Sigmoid colon (tissue), 7 donors: ENCODE data around the gene GALNT10. TPM values are rescaled to one million over a fixed set of nuclear protein-coding genes. Genes with fewer than 3 reads are reported as not detected.
A peak's percentile ranks its signal among the peaks of the same experiment; 100 is the strongest.

ENCODE experiments used
- DNase-seq: peaks from one replicate; pipeline ENCODE4 v3.0.0-alpha.2; 2019
- H3K27ac ChIP-seq, 4 donors: fragments of 200-600 bp; sonication (generic); one replicate each; pipeline ENCODE4 v1.5.1; 2016 to 2019; ENCODE audit warnings: mild to moderate bottlenecking in 1 of 4
- H3K27me3 ChIP-seq, 3 donors: fragments of 200-600 bp; sonication (generic); one replicate each; pipeline ENCODE4 v1.5.1; 2019; ENCODE audit warnings: mild to moderate bottlenecking in 1 of 3
- H3K36me3 ChIP-seq, 4 donors: fragments of 200-600 bp; sonication (generic); one replicate each; pipeline ENCODE4 v1.5.1; 2016 to 2019
- H3K4me1 ChIP-seq, 4 donors: fragments of 200-600 bp; sonication (generic); one replicate each; pipeline ENCODE4 v1.5.1; 2017 to 2019
- H3K4me3 ChIP-seq, 4 donors: fragments of 200-600 bp; sonication (generic); one replicate each; pipeline ENCODE4 v1.5.1; 2017 to 2019; ENCODE audit warnings: mild to moderate bottlenecking in 2 of 4, moderate library complexity in 1 of 4
- H3K9me3 ChIP-seq, 4 donors: fragments of 200-600 bp in 3 of 4; sonication (generic) in 3 of 4; one replicate each; pipeline versions ENCODE4 v1.5.1 to v1.6.1; 2013 to 2019
- EP300 ChIP-seq, 4 donors: sonication (generic); formaldehyde crosslinking; IDR thresholded peaks; one replicate each; pipeline ENCODE4 v1.6.1; 2017; ENCODE audit warnings: antibody characterized with exemption in 4 of 4
- POLR2A ChIP-seq, 2 donors: fragments of 450-650 bp; IDR thresholded peaks; one replicate each; pipeline ENCODE4 v1.6.1; 2016; ENCODE audit warnings: antibody characterized with exemption in 2 of 2, mild to moderate bottlenecking in 2 of 2, moderate library complexity in 2 of 2
- POLR2AphosphoS5 ChIP-seq, 4 donors: sonication (generic); formaldehyde crosslinking; IDR thresholded peaks; one replicate each; pipeline ENCODE4 v1.6.1; 2017; ENCODE audit warnings: antibody characterized with exemption in 4 of 4
- WGBS, 2 donors: extraction: QIAGEN DNeasy Blood & Tissue Kit; methylation state at CpG; one replicate each; pipeline ENCODE4 v1.1.7; 2013; 5-methylcytosine and 5-hydroxymethylcytosine counted together
- intact Hi-C: fragments of 100-400 bp; cut with DNase I; formaldehyde crosslinking; loops from one replicate; pipeline ENCODE4 v1.15.1; 2023
- polyA plus RNA-seq, 3 donors: library from polyadenylated mRNA; stranded (reverse); fragments of 200-250 nt; gene quantifications; one replicate each; pipeline ENCODE4 v1.2.3, GENCODE V29; 2013
- total RNA-seq, 4 donors: library from RNA; depleted of rRNA; stranded (reverse); fragments of >200 nt; gene quantifications; one replicate each; pipeline ENCODE4 v1.1.0, GENCODE V29; 2016
- TF ChIP-seq, protein P1 (sequence below), 4 experiments: fragments of 450-650 bp in 3 of 4; fragments of 200-600 bp in 1 of 4; IDR thresholded peaks; one replicate each; pipeline ENCODE4 v1.5.1; 2016 to 2019; ENCODE audit warnings: antibody characterized with exemption in 4 of 4, mild to moderate bottlenecking in 3 of 4, moderate library complexity in 2 of 4
- donor health status: healthy with polysubstance abuse.
- donor health status: Bipolar disorder and iron deficiency.
- donor health status: healthy.

GALNT10 gene
- total and polyA plus RNA-seq, 7 donors: 6.0 to 41.7 (median 24.3) TPM

DNA sequence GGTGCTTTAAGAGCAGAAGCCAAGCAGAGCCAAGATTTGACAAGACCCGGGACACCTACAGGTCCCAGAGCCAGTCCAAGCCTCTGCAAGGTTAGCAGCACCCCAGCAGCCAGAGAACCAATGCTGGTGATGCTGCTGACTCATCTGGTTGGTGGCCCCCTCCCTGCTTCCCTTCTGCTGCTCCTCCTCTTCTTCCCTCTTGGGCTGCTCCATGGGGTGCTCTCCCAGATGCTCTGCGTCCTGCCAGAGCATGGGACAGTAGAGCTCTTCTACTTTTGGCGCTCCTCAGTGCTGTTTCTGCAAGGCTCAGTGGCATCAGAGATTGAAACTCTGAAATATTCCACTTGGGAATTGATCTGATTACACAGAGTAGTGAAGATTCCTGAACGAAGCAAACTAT is 179.1 kb downstream of the GALNT10 start:
- TF ChIP-seq POLR2AphosphoS5 (IDR thresholded peaks at IDR 0.05) (no peak), EP300 (IDR thresholded peaks at IDR 0.05) (no peak), POLR2A (IDR thresholded peaks at IDR 0.05) (no peak)
- TF ChIP-seq, protein P1, sequence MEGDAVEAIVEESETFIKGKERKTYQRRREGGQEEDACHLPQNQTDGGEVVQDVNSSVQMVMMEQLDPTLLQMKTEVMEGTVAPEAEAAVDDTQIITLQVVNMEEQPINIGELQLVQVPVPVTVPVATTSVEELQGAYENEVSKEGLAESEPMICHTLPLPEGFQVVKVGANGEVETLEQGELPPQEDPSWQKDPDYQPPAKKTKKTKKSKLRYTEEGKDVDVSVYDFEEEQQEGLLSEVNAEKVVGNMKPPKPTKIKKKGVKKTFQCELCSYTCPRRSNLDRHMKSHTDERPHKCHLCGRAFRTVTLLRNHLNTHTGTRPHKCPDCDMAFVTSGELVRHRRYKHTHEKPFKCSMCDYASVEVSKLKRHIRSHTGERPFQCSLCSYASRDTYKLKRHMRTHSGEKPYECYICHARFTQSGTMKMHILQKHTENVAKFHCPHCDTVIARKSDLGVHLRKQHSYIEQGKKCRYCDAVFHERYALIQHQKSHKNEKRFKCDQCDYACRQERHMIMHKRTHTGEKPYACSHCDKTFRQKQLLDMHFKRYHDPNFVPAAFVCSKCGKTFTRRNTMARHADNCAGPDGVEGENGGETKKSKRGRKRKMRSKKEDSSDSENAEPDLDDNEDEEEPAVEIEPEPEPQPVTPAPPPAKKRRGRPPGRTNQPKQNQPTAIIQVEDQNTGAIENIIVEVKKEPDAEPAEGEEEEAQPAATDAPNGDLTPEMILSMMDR (IDR thresholded peaks at IDR 0.05): no peak
- Histone ChIP-seq H3K36me3 (no peaks in the 10 kb centered on the region), H3K27me3 (no peaks in the 10 kb centered on the region), H3K9me3 (no peaks in the 10 kb centered on the region), H3K4me3 (no peak overlapping the region), H3K4me1 (peaks cover 0 to 63% (median 51%) of the 10 kb centered on the region in 4 donors), H3K27ac (peak overlapping the region in 2 of 4 donors; percentile 1 to 71)
- DNase-seq: no peak
- intact Hi-C loops: no loop called here
- 95 to 96% methylated on average over 4 of the region's 4 CpGs for WGBS, 2 donors

DNA sequence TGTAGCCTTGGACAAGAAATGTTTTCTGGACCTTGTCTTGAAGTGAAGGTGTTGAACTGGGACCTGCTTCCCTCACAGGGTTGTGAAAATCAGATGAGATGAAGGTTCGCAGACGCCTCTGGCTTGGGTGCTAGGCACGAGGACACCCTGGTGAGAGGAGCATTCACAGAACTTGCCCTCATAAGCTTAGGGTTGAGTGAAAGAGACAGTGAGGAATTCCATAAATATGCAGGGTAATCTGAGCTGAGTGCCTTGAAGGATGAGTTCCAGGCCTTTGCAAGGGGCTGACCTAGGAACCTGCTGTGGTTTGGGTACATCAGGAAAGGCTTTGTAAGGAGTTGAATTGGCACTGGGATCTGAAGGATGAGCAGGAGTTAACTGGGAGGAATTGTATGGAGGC is 179.6 kb downstream of the GALNT10 start:
- H3K4me3 ChIP-seq: no peak overlapping the region
- WGBS, 2 donors: 96 to 98% methylated on average over 3 of the region's 3 CpGs
- intact Hi-C loops: no loop called here
- H3K36me3 ChIP-seq: no peaks in the 10 kb centered on the region
- H3K9me3 ChIP-seq: no peaks in the 10 kb centered on the region
- no peak for TF ChIP-seq EP300 (IDR thresholded peaks at IDR 0.05)
- TF ChIP-seq, protein P1 (IDR thresholded peaks at IDR 0.05): no peak
- no peak for TF ChIP-seq POLR2A (IDR thresholded peaks at IDR 0.05)
- H3K27ac ChIP-seq: peak overlapping the region in 3 of 4 donors; percentile 10 to 71 (median 54)
- no peaks in the 10 kb centered on the region for H3K27me3 ChIP-seq
- H3K4me1 ChIP-seq: peaks cover 0 to 59% (median 46%) of the 10 kb centered on the region in 4 donors
- DNase-seq: no peak

DNA sequence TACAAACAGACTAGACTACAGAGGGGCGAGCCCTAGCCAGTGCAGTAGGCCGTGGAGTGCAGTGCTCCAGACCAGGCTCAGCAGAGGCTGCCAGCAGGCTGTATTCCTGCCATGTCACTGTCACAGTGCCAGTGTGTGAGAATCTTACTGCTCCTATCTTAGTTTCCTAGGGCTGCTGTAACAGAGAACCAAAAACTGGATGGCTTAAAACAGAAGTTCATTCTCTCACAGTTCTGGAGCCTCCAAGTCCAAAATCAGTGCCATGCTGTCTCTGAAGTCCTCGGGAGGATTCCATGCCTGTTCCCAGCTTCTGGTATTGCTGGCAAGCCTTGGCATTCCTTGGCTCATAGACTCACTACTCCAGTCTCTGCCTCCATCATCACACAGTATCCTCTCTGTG is 180.3 kb downstream of the GALNT10 start:
- intact Hi-C loops: no loop called here

DNA sequence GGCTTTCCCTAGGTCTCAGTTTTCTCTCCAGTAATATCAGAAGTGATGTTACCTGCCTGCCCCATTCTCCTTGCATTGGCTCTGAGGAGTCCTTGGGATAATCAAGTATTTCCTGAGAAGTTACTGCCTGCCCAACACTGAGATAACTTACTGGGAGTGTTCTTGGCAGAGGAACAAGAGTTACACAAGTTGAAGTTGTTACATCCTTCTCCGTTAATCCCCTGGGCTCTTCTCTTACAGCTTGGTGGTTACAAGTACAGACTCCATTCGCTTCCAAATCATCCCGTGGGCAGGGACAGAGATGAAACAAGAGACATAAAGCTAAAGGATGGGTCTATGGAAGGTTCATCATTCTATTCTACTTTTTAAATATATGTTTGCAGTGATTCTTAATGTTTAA is 181.2 kb downstream of the GALNT10 start:
- H3K4me3 ChIP-seq: no peak overlapping the region
- peak overlapping the region in 1 of 4 donors; percentile 71 for H3K27ac ChIP-seq
- WGBS, 2 donors: 60 to 81% methylated on average over 3 of the region's 3 CpGs
- H3K27me3 ChIP-seq: no peaks in the 10 kb centered on the region
- H3K36me3 ChIP-seq: peaks cover 0 to 13% (median 0%) of the 10 kb centered on the region in 4 donors
- peak in 1 of 4 donors; percentile 8 for TF ChIP-seq POLR2AphosphoS5 (IDR thresholded peaks at IDR 0.05)
- TF ChIP-seq, protein P1 (IDR thresholded peaks at IDR 0.05): no peak
- no peak for TF ChIP-seq EP300 (IDR thresholded peaks at IDR 0.05)
- no peak for TF ChIP-seq POLR2A (IDR thresholded peaks at IDR 0.05)
- DNase-seq: no peak
- intact Hi-C loops: no loop called here
- H3K4me1 ChIP-seq: peaks cover 0 to 52% (median 44%) of the 10 kb centered on the region in 4 donors
- H3K9me3 ChIP-seq: no peaks in the 10 kb centered on the region

More for the DNA sequence above, 180.3 kb downstream of the GALNT10 start:
- no peak overlapping the region for H3K4me3 ChIP-seq
- no peaks in the 10 kb centered on the region for H3K27me3 ChIP-seq
- no peak for TF ChIP-seq POLR2AphosphoS5 (IDR thresholded peaks at IDR 0.05)
- no peak for TF ChIP-seq EP300 (IDR thresholded peaks at IDR 0.05)
- TF ChIP-seq, protein P1 (IDR thresholded peaks at IDR 0.05): no peak
- TF ChIP-seq POLR2A (IDR thresholded peaks at IDR 0.05): no peak
- peaks cover 0 to 4% (median 0%) of the 10 kb centered on the region in 4 donors for H3K36me3 ChIP-seq
- peak overlapping the region; percentile 10 to 71 (median 55) for H3K27ac ChIP-seq
- WGBS, 2 donors: 83 to 91% methylated on average over 3 of the region's 3 CpGs
- H3K4me1 ChIP-seq: peaks cover 0 to 52% (median 44%) of the 10 kb centered on the region in 4 donors
- H3K9me3 ChIP-seq: no peaks in the 10 kb centered on the region
- DNase-seq: no peak

DNA sequence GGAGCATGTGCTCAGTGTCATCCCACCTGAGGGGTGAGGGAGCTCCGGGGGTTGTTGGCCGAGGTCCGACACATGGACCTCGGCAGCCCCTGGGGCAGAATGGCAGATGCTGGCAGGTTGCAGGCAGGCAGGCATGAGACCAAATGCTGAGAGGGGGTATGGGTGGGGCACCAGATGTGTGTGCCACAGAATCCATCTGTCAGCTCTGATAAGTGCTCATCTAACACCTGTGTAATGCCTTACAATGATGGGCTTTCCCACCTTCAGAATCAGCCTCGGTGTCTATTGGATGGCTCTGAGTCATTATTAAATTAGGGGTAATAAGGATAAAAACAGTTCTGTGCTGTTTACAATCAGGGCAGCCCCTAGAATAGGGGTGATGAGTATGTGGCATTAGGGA is 182.1 kb downstream of the GALNT10 start:
- TF ChIP-seq, protein P1 (IDR thresholded peaks at IDR 0.05): no peak
- TF ChIP-seq POLR2A (IDR thresholded peaks at IDR 0.05): no peak
- no peak for TF ChIP-seq EP300 (IDR thresholded peaks at IDR 0.05)
- TF ChIP-seq POLR2AphosphoS5 (IDR thresholded peaks at IDR 0.05): no peak
- no peak overlapping the region for H3K27ac ChIP-seq

More for the DNA sequence above, 182.1 kb downstream of the GALNT10 start:
- no peaks in the 10 kb centered on the region for H3K9me3 ChIP-seq
- H3K4me1 ChIP-seq: peaks cover 0 to 46% (median 38%) of the 10 kb centered on the region in 4 donors
- intact Hi-C loops: no loop called here
- 88 to 91% methylated on average over 5 of the region's 5 CpGs for WGBS, 2 donors
- peaks cover 0 to 23% (median 0%) of the 10 kb centered on the region in 4 donors for H3K36me3 ChIP-seq
- no peaks in the 10 kb centered on the region for H3K27me3 ChIP-seq
- no peak overlapping the region for H3K4me3 ChIP-seq
- DNase-seq: no peak
